Neural cell (in vitro differentiated cells): ENCODE data around the gene PHF23.

Experiments used
- CTCF ChIP-seq: fragments of 450-650 bp; IDR thresholded peaks from 2 replicates; pipeline ENCODE4 v1.5.1; 2014; ENCODE audit warnings: antibody characterized with exemption, mild to moderate bottlenecking, moderate library complexity; ENCODE audit not compliant: poor library complexity, severe bottlenecking
- EP300 ChIP-seq: fragments of 450-650 bp; conservative IDR thresholded peaks from 2 replicates; pipeline ENCODE4 v1.6.1; 2014; ENCODE audit warnings: antibody characterized with exemption, mild to moderate bottlenecking, moderate library complexity; ENCODE audit not compliant: poor library complexity, severe bottlenecking
- EZH2 ChIP-seq: fragments of 200-600, 300-800 bp; shearing (Covaris generic), sonication (generic); IDR thresholded peaks from 2 replicates; pipeline ENCODE4 v1.6.1; 2014; ENCODE audit warnings: antibody characterized with exemption, low read length, borderline replicate concordance, mild to moderate bottlenecking; ENCODE audit not compliant: insufficient read depth, poor library complexity, severe bottlenecking
- MXI1 ChIP-seq: fragments of 450-650 bp; conservative IDR thresholded peaks from 2 replicates; pipeline ENCODE4 v1.6.1; 2014; ENCODE audit warnings: antibody characterized with exemption, mild to moderate bottlenecking; ENCODE audit not compliant: poor library complexity, severe bottlenecking
- POLR2AphosphoS5 ChIP-seq: IDR thresholded peaks from 2 replicates; pipeline ENCODE4 v1.6.1; 2012
- RAD21 ChIP-seq: fragments of 450-650 bp; conservative IDR thresholded peaks from 2 replicates; pipeline ENCODE4 v1.6.1; 2014; ENCODE audit warnings: antibody characterized with exemption, mild to moderate bottlenecking, moderate library complexity
- TAF1 ChIP-seq: IDR thresholded peaks from 2 replicates; pipeline ENCODE4 v1.6.1; 2012; ENCODE audit warnings: low read depth
- TF ChIP-seq, protein P1 (sequence below): IDR thresholded peaks from 2 replicates; pipeline ENCODE4 v1.6.1; 2012; ENCODE audit warnings: borderline replicate concordance

GRCh38 chr17:7196651-7197401 is 42.4 kb downstream of the PHF23 start:
- TF ChIP-seq CTCF (no peak), EP300 (no peak), MXI1 (no peak), EZH2 (no peak), TAF1 (no peak), POLR2AphosphoS5 (no peak), RAD21 (no peak)
- TF ChIP-seq, protein P1, sequence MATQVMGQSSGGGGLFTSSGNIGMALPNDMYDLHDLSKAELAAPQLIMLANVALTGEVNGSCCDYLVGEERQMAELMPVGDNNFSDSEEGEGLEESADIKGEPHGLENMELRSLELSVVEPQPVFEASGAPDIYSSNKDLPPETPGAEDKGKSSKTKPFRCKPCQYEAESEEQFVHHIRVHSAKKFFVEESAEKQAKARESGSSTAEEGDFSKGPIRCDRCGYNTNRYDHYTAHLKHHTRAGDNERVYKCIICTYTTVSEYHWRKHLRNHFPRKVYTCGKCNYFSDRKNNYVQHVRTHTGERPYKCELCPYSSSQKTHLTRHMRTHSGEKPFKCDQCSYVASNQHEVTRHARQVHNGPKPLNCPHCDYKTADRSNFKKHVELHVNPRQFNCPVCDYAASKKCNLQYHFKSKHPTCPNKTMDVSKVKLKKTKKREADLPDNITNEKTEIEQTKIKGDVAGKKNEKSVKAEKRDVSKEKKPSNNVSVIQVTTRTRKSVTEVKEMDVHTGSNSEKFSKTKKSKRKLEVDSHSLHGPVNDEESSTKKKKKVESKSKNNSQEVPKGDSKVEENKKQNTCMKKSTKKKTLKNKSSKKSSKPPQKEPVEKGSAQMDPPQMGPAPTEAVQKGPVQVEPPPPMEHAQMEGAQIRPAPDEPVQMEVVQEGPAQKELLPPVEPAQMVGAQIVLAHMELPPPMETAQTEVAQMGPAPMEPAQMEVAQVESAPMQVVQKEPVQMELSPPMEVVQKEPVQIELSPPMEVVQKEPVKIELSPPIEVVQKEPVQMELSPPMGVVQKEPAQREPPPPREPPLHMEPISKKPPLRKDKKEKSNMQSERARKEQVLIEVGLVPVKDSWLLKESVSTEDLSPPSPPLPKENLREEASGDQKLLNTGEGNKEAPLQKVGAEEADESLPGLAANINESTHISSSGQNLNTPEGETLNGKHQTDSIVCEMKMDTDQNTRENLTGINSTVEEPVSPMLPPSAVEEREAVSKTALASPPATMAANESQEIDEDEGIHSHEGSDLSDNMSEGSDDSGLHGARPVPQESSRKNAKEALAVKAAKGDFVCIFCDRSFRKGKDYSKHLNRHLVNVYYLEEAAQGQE: no peak
